GM23338 (cell line): Measurements from ENCODE around the gene ANXA6. TPM values are rescaled to one million over a fixed set of nuclear protein-coding genes. Genes with fewer than 3 reads are reported as not detected.

ENCODE experiments used
- ATAC-seq: fragments of 200-7000 bp; cut with Tn5 transposase; 3 replicates; pipeline ENCODE4 v1.9.1; 2020
- DNase-seq: peaks from one replicate; pipeline ENCODE4 v3.0.0-alpha.2; 2015; ENCODE audit warnings: low spot score
- H2AFZ ChIP-seq: fragments of 200-600 bp; sonication (generic); 2 replicates; pipeline ENCODE4 v1.8.0; 2016; ENCODE audit warnings: antibody characterized with exemption, mild to moderate bottlenecking, moderate library complexity
- H3F3A ChIP-seq: fragments of 200-600 bp; sonication (generic); replicated peaks from 2 replicates; pipeline ENCODE4 v1.8.0; 2017; ENCODE audit warnings: antibody characterized with exemption, mixed run types, low read depth
- H3K27ac ChIP-seq: fragments of 200-600 bp; sonication (generic); 2 replicates; pipeline ENCODE4 v1.6.1; 2016; ENCODE audit warnings: low read depth
- H3K27me3 ChIP-seq: fragments of 200-600 bp; sonication (generic); 2 replicates; pipeline ENCODE4 v1.8.0; 2016; ENCODE audit warnings: mild to moderate bottlenecking, mixed run types, moderate library complexity; ENCODE audit not compliant: insufficient read depth
- H3K36me3 ChIP-seq: fragments of 200-600 bp; sonication (generic); 2 replicates; pipeline ENCODE4 v1.8.0; 2016; ENCODE audit warnings: mild to moderate bottlenecking; ENCODE audit not compliant: insufficient read depth
- H3K4me1 ChIP-seq: fragments of 200-600 bp; sonication (generic); 2 replicates; pipeline ENCODE4 v1.8.0; 2016; ENCODE audit warnings: mild to moderate bottlenecking, moderate library complexity; ENCODE audit not compliant: insufficient read depth
- H3K4me2 ChIP-seq: fragments of 200-600 bp; sonication (generic); 2 replicates; pipeline ENCODE4 v1.7.1; 2017; ENCODE audit warnings: mixed run types
- H3K4me3 ChIP-seq: fragments of 200-600 bp; sonication (generic); 2 replicates; pipeline ENCODE4 v1.6.1; 2016; ENCODE audit warnings: mixed run types
- H3K79me2 ChIP-seq: fragments of 200-600 bp; sonication (generic); replicated peaks from 2 replicates; pipeline ENCODE4 v1.8.0; 2017; ENCODE audit warnings: mild to moderate bottlenecking; ENCODE audit not compliant: insufficient read depth
- H3K9me2 ChIP-seq: fragments of 200-600 bp; sonication (generic); 2 replicates; pipeline ENCODE4 v1.8.0; 2017; ENCODE audit not compliant: insufficient read depth
- H4K20me1 ChIP-seq: fragments of 200-600 bp; sonication (generic); replicated peaks from 2 replicates; pipeline ENCODE4 v1.8.0; 2017; ENCODE audit warnings: mild to moderate bottlenecking; ENCODE audit not compliant: insufficient read depth
- H3K27ac Mint-ChIP-seq: 2 replicates; pipeline ENCODE4 v1.8.0; 2020; ENCODE audit warnings: inconsistent platforms, mild to moderate bottlenecking, moderate library complexity, mixed read lengths
- H3K27me3 Mint-ChIP-seq: 3 replicates; pipeline ENCODE4 v1.8.0; 2022; ENCODE audit warnings: low read depth, mild to moderate bottlenecking, moderate library complexity, mixed read lengths, inconsistent platforms; ENCODE audit not compliant: insufficient read depth, poor library complexity
- H3K36me3 Mint-ChIP-seq: 3 replicates; pipeline ENCODE4 v1.8.0; 2021; ENCODE audit warnings: low read depth, mild to moderate bottlenecking, inconsistent platforms, moderate library complexity, mixed read lengths
- H3K4me1 Mint-ChIP-seq: 3 replicates; pipeline ENCODE4 v1.8.0; 2020; ENCODE audit warnings: mild to moderate bottlenecking, inconsistent platforms, mixed read lengths
- H3K4me3 Mint-ChIP-seq: 3 replicates; pipeline ENCODE4 v1.8.0; 2021; ENCODE audit warnings: moderate library complexity, mild to moderate bottlenecking, inconsistent platforms, mixed read lengths
- H3K9me3 Mint-ChIP-seq: 3 replicates; pipeline ENCODE4 v1.8.0; 2020; ENCODE audit warnings: moderate library complexity, mild to moderate bottlenecking, inconsistent platforms, mixed read lengths
- CREB1 ChIP-seq: fragments of 250-450 bp; sonication (Bioruptor Pico); IDR thresholded peaks from 2 replicates; pipeline ENCODE4 v1.5.0; 2020; ENCODE audit warnings: low read depth, mild to moderate bottlenecking, moderate library complexity
- EZH2 ChIP-seq: fragments of 200-600 bp; sonication (generic); IDR thresholded peaks from one replicate; pipeline ENCODE4 v1.8.0; 2017; ENCODE audit warnings: antibody characterized with exemption, mild to moderate bottlenecking, low read depth; ENCODE audit not compliant: unreplicated experiment
- EZH2phosphoT487 ChIP-seq: fragments of 200-600 bp; sonication (generic); IDR thresholded peaks from one replicate; pipeline ENCODE4 v1.8.1; 2018; ENCODE audit warnings: antibody characterized with exemption; ENCODE audit not compliant: unreplicated experiment
- JUNB ChIP-seq: IDR thresholded peaks from one replicate; pipeline ENCODE4 v1.6.1; 2016; ENCODE audit warnings: antibody characterized with exemption; ENCODE audit not compliant: unreplicated experiment
- NANOG ChIP-seq: IDR thresholded peaks from 2 replicates; pipeline ENCODE4 v1.6.1; 2016; ENCODE audit warnings: antibody characterized with exemption, borderline replicate concordance
- POLR2AphosphoS5 ChIP-seq: IDR thresholded peaks from 2 replicates; pipeline ENCODE4 v1.6.1; 2016; ENCODE audit warnings: antibody characterized with exemption, low read depth
- REST ChIP-seq: IDR thresholded peaks from one replicate; pipeline ENCODE4 v1.6.1; 2018; ENCODE audit warnings: antibody characterized with exemption; ENCODE audit not compliant: unreplicated experiment
- STAT1 ChIP-seq: IDR thresholded peaks from one replicate; pipeline ENCODE4 v1.6.1; 2016; ENCODE audit warnings: antibody characterized with exemption; ENCODE audit not compliant: unreplicated experiment
- ZNF331 ChIP-seq: fragments of 250-450 bp; sonication (Bioruptor Pico); IDR thresholded peaks from 2 replicates; pipeline ENCODE4 v1.5.0; 2020; ENCODE audit warnings: low read depth, mild to moderate bottlenecking, moderate library complexity
- ZNF462 ChIP-seq: fragments of 250-450 bp; sonication (Bioruptor Pico); IDR thresholded peaks from 2 replicates; pipeline ENCODE4 v1.5.0; 2020; ENCODE audit warnings: mild to moderate bottlenecking, moderate library complexity
- polyA plus RNA-seq: library from polyadenylated mRNA; unstranded; fragments of >200 nt; fragmentation: Nextera tagmentation; extraction: Ambion mirVana; gene quantifications from 2 replicates; pipeline ENCODE4 v1.2.1, GENCODE V29; 2016
- total RNA-seq: library from RNA; depleted of rRNA; stranded (reverse); fragments of >200 nt; shearing (Covaris generic); gene quantifications from 2 replicates; pipeline ENCODE4 v1.2.3, GENCODE V29; 2014
- TF ChIP-seq, protein P1 (sequence below), 2 experiments: fragments of 200-600 bp in 1 of 2; sonication (generic) in 1 of 2; conservative IDR thresholded peaks; 2 replicates each; pipeline versions ENCODE4 v1.5.1 to v1.6.1; 2016 to 2017; ENCODE audit warnings: antibody characterized with exemption in 2 of 2, low read depth in 2 of 2, mild to moderate bottlenecking in 2 of 2, moderate library complexity in 1 of 2

Gene ANXA6
- total and polyA plus RNA-seq, 2 experiments from 2014 or later: 26.5 to 110 TPM

DNA sequence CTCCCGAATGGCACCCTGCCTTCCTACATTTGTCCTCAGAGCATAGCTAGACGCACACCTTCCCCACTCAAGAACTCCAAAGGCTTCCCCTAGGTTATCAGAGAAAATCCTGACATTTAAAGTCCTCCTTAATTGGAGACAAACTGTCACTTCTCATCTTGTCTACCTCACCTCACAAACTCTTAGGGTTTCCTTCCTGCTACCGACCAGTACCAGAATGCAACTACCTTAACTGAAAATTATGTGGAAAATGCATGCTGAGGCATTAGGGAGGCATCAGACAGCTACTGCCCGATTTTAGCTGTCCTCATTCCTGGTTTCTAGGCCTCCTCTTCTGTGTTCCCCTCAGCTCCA lies 58.8 kb downstream of the ANXA6 start:
- Histone ChIP-seq H3K4me3 (no peak overlapping the region), H4K20me1 (no peaks in the 10 kb centered on the region)
- ATAC-seq: no peak

More for the DNA sequence above, 58.8 kb downstream of the ANXA6 start:
- Mint-ChIP-seq H3K27ac (no peak overlapping the region), H3K36me3 (no peaks in the 10 kb centered on the region; the same call in 2 of the 3 replicates), H3K4me1 (peaks cover 26% of the 10 kb centered on the region), H3K4me3 (no peak overlapping the region), H3K9me3 (no peaks in the 10 kb centered on the region; the same call in 2 of the 3 replicates), H3K27me3 (peaks cover 3% of the 10 kb centered on the region)
- no peaks in the 10 kb centered on the region for H3K9me2 ChIP-seq
- H3K4me1 ChIP-seq: 0 out of 2 replicates have a peak, but pooled peaks cover 6% of the 10 kb centered on the region
- DNase-seq: no peak
- no peaks in the 10 kb centered on the region for H3F3A ChIP-seq
- H3K4me2 ChIP-seq: no peak overlapping the region
- no peak for TF ChIP-seq NANOG
- TF ChIP-seq CREB1 (CRISPR knock-in tag): no peak
- TF ChIP-seq ZNF331 (CRISPR knock-in tag): no peak
- TF ChIP-seq, protein P1, sequence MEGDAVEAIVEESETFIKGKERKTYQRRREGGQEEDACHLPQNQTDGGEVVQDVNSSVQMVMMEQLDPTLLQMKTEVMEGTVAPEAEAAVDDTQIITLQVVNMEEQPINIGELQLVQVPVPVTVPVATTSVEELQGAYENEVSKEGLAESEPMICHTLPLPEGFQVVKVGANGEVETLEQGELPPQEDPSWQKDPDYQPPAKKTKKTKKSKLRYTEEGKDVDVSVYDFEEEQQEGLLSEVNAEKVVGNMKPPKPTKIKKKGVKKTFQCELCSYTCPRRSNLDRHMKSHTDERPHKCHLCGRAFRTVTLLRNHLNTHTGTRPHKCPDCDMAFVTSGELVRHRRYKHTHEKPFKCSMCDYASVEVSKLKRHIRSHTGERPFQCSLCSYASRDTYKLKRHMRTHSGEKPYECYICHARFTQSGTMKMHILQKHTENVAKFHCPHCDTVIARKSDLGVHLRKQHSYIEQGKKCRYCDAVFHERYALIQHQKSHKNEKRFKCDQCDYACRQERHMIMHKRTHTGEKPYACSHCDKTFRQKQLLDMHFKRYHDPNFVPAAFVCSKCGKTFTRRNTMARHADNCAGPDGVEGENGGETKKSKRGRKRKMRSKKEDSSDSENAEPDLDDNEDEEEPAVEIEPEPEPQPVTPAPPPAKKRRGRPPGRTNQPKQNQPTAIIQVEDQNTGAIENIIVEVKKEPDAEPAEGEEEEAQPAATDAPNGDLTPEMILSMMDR (conservative IDR thresholded peaks at IDR 0.05; ENCODE audit: low read depth in 2 of 2): no peak
- no peak for TF ChIP-seq EZH2
- no peak for TF ChIP-seq ZNF462 (CRISPR knock-in tag)
- TF ChIP-seq REST: no peak
- TF ChIP-seq EZH2phosphoT487: no peak
- no peak for TF ChIP-seq JUNB
- no peak for TF ChIP-seq POLR2AphosphoS5
- TF ChIP-seq STAT1: no peak
- no peak overlapping the region for H3K27ac ChIP-seq
- no peaks in the 10 kb centered on the region for H3K27me3 ChIP-seq
- no peaks in the 10 kb centered on the region for H3K79me2 ChIP-seq
- no peak overlapping the region for H2AFZ ChIP-seq
- H3K36me3 ChIP-seq: no peaks in the 10 kb centered on the region
